HepG2 (cell line): ENCODE measurements around the gene EPM2A. TPM values are rescaled to one million over a fixed set of nuclear protein-coding genes. Genes with fewer than 3 reads are reported as not detected.
"Not testable (repeated sequence)": the region's sequence is repeated elsewhere in the genome, so short reads cannot be mapped to it uniquely, and the experiment has no call there.

ENCODE experiments used
- ATAC-seq: fragments of 200-7000 bp; cut with Tn5 transposase; 3 replicates; pipeline ENCODE4 v1.9.1; 2020; ENCODE audit warnings: mild to moderate bottlenecking, moderate library complexity
- BruUV-seq: library from RNA; stranded (reverse); fragments of 400-500 nt; replicated peaks from 2 replicates; lab custom pipeline; 2021; lab: Mats Ljungman, UMichigan
- CTCF ChIA-PET: fragments of 300-600 bp; formaldehyde crosslinking; extraction: SDS; loops from one replicate; lab custom pipeline; 2021; ENCODE audit warnings: low total read pairs, inconsistent platforms, low intra/inter-chr PET ratio; lab: Yijun Ruan, JAX
- POLR2A ChIA-PET: fragments of 350-600 bp; sonication (Branson Sonifier 250); formaldehyde crosslinking; loops from one replicate; lab custom pipeline; 2020; ENCODE audit warnings: antibody characterized with exemption, inconsistent platforms; lab: Yijun Ruan, JAX
- DNase-seq: peaks from one replicate; pipeline ENCODE4 v3.0.0-alpha.2; 2015; ENCODE audit warnings: low spot score
- FAIRE-seq: peaks from 3 replicates; lab custom pipeline; 2011; peaks lifted over from hg19 to GRCh38; lab: Jason Lieb, UNC
- H2AFZ ChIP-seq: one replicate; pipeline ENCODE4 v1.6.1; 2011; ENCODE audit warnings: low read length, inconsistent platforms
- H3K27ac ChIP-seq: fragments of 300-600 bp; 3 replicates; pipeline ENCODE4 v1.8.0; 2011; ENCODE audit warnings: mixed run types, mild to moderate bottlenecking, mixed read lengths, low read length, inconsistent platforms; ENCODE audit not compliant: insufficient read depth; ENCODE audit errors: extremely low read length
- H3K27me3 ChIP-seq, 2 experiments: fragments of 200-600 bp in 1 of 2; 2 replicates in 1 of 2; 3 replicates in 1 of 2; pipeline versions ENCODE4 v1.6.0 to v1.8.0; 2011; ENCODE audit warnings: low read length in 2 of 2, mild to moderate bottlenecking in 2 of 2, moderate library complexity in 2 of 2, inconsistent platforms in 1 of 2; ENCODE audit not compliant: insufficient read depth in 2 of 2, control insufficient read depth in 1 of 2
- H3K36me3 ChIP-seq, 2 experiments: fragments of 200-600 bp in 1 of 2; replicated peaks in 1 of 2; 2 replicates in 1 of 2; 3 replicates in 1 of 2; pipeline versions ENCODE4 v1.5.1 to v1.8.0; 2011; ENCODE audit warnings: low read length in 2 of 2, inconsistent platforms in 1 of 2; ENCODE audit not compliant: insufficient read depth in 2 of 2, control insufficient read depth in 1 of 2
- H3K4me1 ChIP-seq: 2 replicates; pipeline ENCODE4 v1.5.1; 2012; ENCODE audit warnings: low read length, inconsistent platforms; ENCODE audit not compliant: insufficient read depth
- H3K4me2 ChIP-seq: 2 replicates; pipeline ENCODE4 v1.6.0; 2011; ENCODE audit warnings: low read depth, low read length, inconsistent platforms
- H3K4me3 ChIP-seq, 3 experiments: fragments of 200-600 bp in 1 of 3; sonication (generic), shearing (Covaris generic) in 1 of 3; replicated peaks in 1 of 3; 2 replicates each; pipeline ENCODE4 v1.5.1; 2011 to 2016; ENCODE audit warnings: low read length in 3 of 3, inconsistent platforms in 2 of 3, low read depth in 2 of 3, mild to moderate bottlenecking in 2 of 3, control low read depth in 1 of 3, mixed read lengths in 1 of 3; ENCODE audit not compliant: insufficient read depth in 1 of 3
- H3K79me2 ChIP-seq: one replicate; pipeline ENCODE4 v1.6.1; 2011; ENCODE audit warnings: low read length, inconsistent platforms; ENCODE audit not compliant: insufficient read depth
- H3K9ac ChIP-seq: 2 replicates; pipeline ENCODE4 v1.6.0; 2011; ENCODE audit warnings: mild to moderate bottlenecking, low read depth, low read length, inconsistent platforms; ENCODE audit not compliant: insufficient read depth
- H3K9me3 ChIP-seq: 2 replicates; pipeline ENCODE4 v1.5.1; 2012; ENCODE audit warnings: mild to moderate bottlenecking, low read length
- H4K20me1 ChIP-seq: 2 replicates; pipeline ENCODE4 v1.6.0; 2011; ENCODE audit warnings: inconsistent platforms, mild to moderate bottlenecking, low read length, moderate library complexity; ENCODE audit not compliant: insufficient read depth
- CBX5 ChIP-seq: sonication (generic); formaldehyde crosslinking; IDR thresholded peaks from 2 replicates; pipeline ENCODE4 v1.4.0; 2020; ENCODE audit warnings: missing genetic modification reagents, borderline replicate concordance
- ZBED4 ChIP-seq: sonication (generic); formaldehyde crosslinking; IDR thresholded peaks from 2 replicates; pipeline ENCODE4 v1.4.0; 2020; ENCODE audit warnings: missing genetic modification reagents, borderline replicate concordance
- ZBTB7A ChIP-seq: sonication (generic); formaldehyde crosslinking; IDR thresholded peaks from 2 replicates; pipeline ENCODE4 v1.8.0; 2022; ENCODE audit warnings: mild to moderate bottlenecking, missing genetic modification reagents
- ZFP62 ChIP-seq: sonication (generic); formaldehyde crosslinking; IDR thresholded peaks from 2 replicates; pipeline ENCODE4 v1.4.0; 2020; ENCODE audit warnings: missing genetic modification reagents
- ZNF800 ChIP-seq: sonication (generic); formaldehyde crosslinking; IDR thresholded peaks from 2 replicates; pipeline ENCODE4 v1.4.0; 2020; ENCODE audit warnings: missing genetic modification reagents
- WGBS: methylation state at CpG from one replicate; pipeline ENCODE4 v1.1.6; 2017; ENCODE audit warnings: low lambda C conversion rate; 5-methylcytosine and 5-hydroxymethylcytosine counted together
- in situ Hi-C: cut with HindIII; loops from 2 replicates; pipeline ENCODE4 v1.10.0; 2017; ENCODE audit warnings: low pct_unique_long_range_greater_than_20kb; ENCODE audit not compliant: extremely low pct_ligation_motif_present
- intact Hi-C: fragments of 100-400 bp; cut with micrococcal nuclease; formaldehyde crosslinking; loops from one replicate; pipeline ENCODE4 v1.10.0; 2022; ENCODE audit not compliant: unreplicated experiment
- polyA plus RNA-seq, 8 experiments: library from polyadenylated mRNA; depleted of rRNA in 3 of 8; stranded (reverse) in 7 of 8; unstranded in 1 of 8; fragments of >200 nt; fragmentation: Illumina TruSeq in 4 of 8; extraction: Trizol in 4 of 8; gene quantifications; 2 replicates each; pipeline versions ENCODE4 v1.2.1 to v1.2.3, GENCODE V29; 2011 to 2016; ENCODE audit warnings: low read depth in 4 of 8, missing spikeins in 1 of 8, mixed read lengths in 1 of 8; ENCODE audit not compliant: insufficient read depth in 1 of 8
- total RNA-seq, 5 experiments: library from RNA; depleted of rRNA; stranded (reverse); fragments of >200 nt; fragmentation: Illumina TruSeq; extraction: Trizol; gene quantifications; 2 replicates each; pipeline ENCODE4 v1.2.3, GENCODE V29; 2016; ENCODE audit warnings: low read depth in 1 of 5

Gene EPM2A
- total and polyA plus RNA-seq, 2 of the 13 experiments (the other 11 are each of a cell fraction or from before 2014, with no cell fraction given) = 4.6 to 9.2 TPM

GRCh38 chr6:145697401-145697800, 37.9 kb downstream of the EPM2A start:
- intact Hi-C loops, H3K36me3 ChIP-seq, BruUV-seq, H3K27ac ChIP-seq, CTCF ChIA-PET, POLR2A ChIA-PET, H2AFZ ChIP-seq, H3K9me3 ChIP-seq, H3K79me2 ChIP-seq, H3K4me2 ChIP-seq, DNase-seq, H3K4me3 ChIP-seq, FAIRE-seq, ATAC-seq, H3K27me3 ChIP-seq, in situ Hi-C loops, H4K20me1 ChIP-seq, H3K9ac ChIP-seq, H3K4me1 ChIP-seq: not testable (repeated sequence)
- 83% methylated on average over 12 of the region's 12 CpGs for WGBS

- FAIRE-seq (no peak), ATAC-seq (no peak), DNase-seq (no peak)
- WGBS = 71% methylated on average over 4 of the region's 4 CpGs
- H3K27ac ChIP-seq = no peak overlapping the region
- no peaks in the 10 kb centered on the region for H3K9me3 ChIP-seq
- POLR2A ChIA-PET = no interaction called here
- in situ Hi-C loops (no loop called here), intact Hi-C loops (no loop called here)
- no peaks in the 10 kb centered on the region for H3K79me2 ChIP-seq
- no peaks in the 10 kb centered on the region for H4K20me1 ChIP-seq
- H3K4me3 ChIP-seq = no peak overlapping the region
- no peaks in the 10 kb centered on the region for H3K36me3 ChIP-seq
- H2AFZ ChIP-seq = no peak overlapping the region
- H3K4me2 ChIP-seq = no peak overlapping the region
- no peak overlapping the region for H3K9ac ChIP-seq
- no TSS peak for BruUV-seq
- no peaks in the 10 kb centered on the region for H3K27me3 ChIP-seq
- TF ChIP-seq ZBTB7A (CRISPR knock-in tag) (no peak), CBX5 (no peak), ZBED4 (CRISPR knock-in tag) (no peak), ZFP62 (CRISPR knock-in tag) (no peak), ZNF800 (CRISPR knock-in tag) (no peak)
- H3K4me1 ChIP-seq = peaks cover 8% of the 10 kb centered on the region
- CTCF ChIA-PET = no interaction called here
Observed at GRCh38 chr6:145694083-145694737, 41.1 kb downstream of the EPM2A start.
